Measurements from ENCODE around the gene LMF1. TPM values are rescaled to one million over a fixed set of nuclear protein-coding genes. Genes with fewer than 3 reads are reported as not detected.

LMF1 gene
- polyA plus RNA-seq, 1 donor from 2014 or later, result 16.2 TPM

DNA sequence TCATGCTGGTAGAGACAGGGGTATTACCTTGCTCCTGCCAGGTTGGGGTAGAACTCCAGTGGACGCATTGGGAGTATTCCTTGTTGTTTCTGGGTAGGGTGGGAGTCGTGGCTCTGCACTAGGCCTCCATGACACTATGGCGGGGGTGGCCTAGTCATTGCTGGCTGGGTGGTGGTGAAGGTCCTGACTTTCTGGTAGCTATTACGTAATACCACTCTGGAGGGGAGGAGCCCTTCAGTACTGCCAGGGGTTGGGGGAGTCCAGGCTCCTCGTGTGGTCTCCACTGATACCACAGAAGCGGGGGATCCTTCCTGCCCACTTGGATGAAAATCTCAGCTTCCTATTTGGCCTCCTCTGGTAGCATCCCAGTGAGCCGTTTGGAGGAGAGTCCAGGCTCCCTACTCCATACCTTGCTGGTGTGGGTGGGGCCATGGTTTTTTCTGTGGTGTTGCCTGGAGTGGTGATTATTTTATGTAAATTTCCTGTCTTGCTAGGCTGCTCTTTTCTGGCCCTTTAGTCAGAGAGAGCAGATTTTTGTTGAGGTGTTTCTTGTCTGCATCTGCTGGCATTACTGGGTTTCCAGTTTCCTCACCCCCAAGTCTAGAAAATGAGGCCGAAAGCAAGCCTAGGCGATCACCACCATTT lies 104.4 kb downstream of the LMF1 start:
- Histone ChIP-seq H3K9ac (ENCODE audit: low read length) (no peak overlapping the region), H3K9me3 (ENCODE audit: low read length) (no peaks in the 10 kb centered on the region), H3K9me2 (ENCODE audit: insufficient read depth, low read length) (no peaks in the 10 kb centered on the region), H3K79me2 (replicated peaks; ENCODE audit: insufficient read depth, low read length) (no peaks in the 10 kb centered on the region), H2AFZ (ENCODE audit: low read depth, low read length) (no peak overlapping the region), H3K4me2 (ENCODE audit: low read length) (no peak overlapping the region), H3K4me3 (ENCODE audit: low read length) (no peak overlapping the region), H4K20me1 (ENCODE audit: insufficient read depth) (no peaks in the 10 kb centered on the region), H3K27ac (ENCODE audit: low read length) (no peak overlapping the region), H3K27me3 (ENCODE audit: insufficient read depth, low read depth, low read length) (no peaks in the 10 kb centered on the region), H3K36me3 (ENCODE audit: insufficient read depth, low read length) (no peaks in the 10 kb centered on the region), H3F3A (ENCODE audit: insufficient read depth, low read length, poor library complexity, severe bottlenecking) (no peaks in the 10 kb centered on the region)
- TF ChIP-seq TAF1 (IDR thresholded peaks at IDR 0.05; ENCODE audit: low read depth) (no peak), POLR2AphosphoS5 (IDR thresholded peaks at IDR 0.05) (no peak), SMC3 (conservative IDR thresholded peaks at IDR 0.05; ENCODE audit: poor library complexity) (no peak), REST (IDR thresholded peaks at IDR 0.05; ENCODE audit: borderline replicate concordance) (no peak), EZH2 (IDR thresholded peaks at IDR 0.05; ENCODE audit: borderline replicate concordance, insufficient read depth, low read length, poor library complexity, severe bottlenecking) (no peak), RAD21 (conservative IDR thresholded peaks at IDR 0.05) (no peak), MXI1 (conservative IDR thresholded peaks at IDR 0.05; ENCODE audit: poor library complexity, severe bottlenecking) (no peak), EP300 (conservative IDR thresholded peaks at IDR 0.05; ENCODE audit: poor library complexity, severe bottlenecking) (no peak)
- TF ChIP-seq, protein P1, sequence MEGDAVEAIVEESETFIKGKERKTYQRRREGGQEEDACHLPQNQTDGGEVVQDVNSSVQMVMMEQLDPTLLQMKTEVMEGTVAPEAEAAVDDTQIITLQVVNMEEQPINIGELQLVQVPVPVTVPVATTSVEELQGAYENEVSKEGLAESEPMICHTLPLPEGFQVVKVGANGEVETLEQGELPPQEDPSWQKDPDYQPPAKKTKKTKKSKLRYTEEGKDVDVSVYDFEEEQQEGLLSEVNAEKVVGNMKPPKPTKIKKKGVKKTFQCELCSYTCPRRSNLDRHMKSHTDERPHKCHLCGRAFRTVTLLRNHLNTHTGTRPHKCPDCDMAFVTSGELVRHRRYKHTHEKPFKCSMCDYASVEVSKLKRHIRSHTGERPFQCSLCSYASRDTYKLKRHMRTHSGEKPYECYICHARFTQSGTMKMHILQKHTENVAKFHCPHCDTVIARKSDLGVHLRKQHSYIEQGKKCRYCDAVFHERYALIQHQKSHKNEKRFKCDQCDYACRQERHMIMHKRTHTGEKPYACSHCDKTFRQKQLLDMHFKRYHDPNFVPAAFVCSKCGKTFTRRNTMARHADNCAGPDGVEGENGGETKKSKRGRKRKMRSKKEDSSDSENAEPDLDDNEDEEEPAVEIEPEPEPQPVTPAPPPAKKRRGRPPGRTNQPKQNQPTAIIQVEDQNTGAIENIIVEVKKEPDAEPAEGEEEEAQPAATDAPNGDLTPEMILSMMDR (IDR thresholded peaks at IDR 0.05; ENCODE audit: poor library complexity, severe bottlenecking), result no peak

DNA sequence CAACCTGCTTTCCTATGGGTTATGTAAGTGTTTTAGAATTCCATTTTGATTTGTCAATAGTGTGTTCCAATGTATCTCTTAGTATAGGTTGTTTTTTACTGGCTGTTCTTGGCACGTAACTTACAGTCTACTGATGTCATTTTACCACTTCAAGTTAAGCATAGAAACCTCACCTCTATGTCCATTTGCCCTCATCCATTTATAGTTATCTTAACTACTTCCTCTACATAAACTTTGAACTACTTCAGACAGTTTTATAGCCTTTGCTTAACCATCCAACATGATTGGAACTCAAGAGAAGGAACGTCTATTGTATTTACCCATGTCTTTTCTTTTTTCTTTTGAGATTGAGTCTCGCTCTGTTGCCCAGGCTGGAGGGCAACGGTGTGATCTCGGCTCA lies 105.8 kb downstream of the LMF1 start:
- Histone ChIP-seq H3F3A (ENCODE audit: insufficient read depth, low read length, poor library complexity, severe bottlenecking) (no peaks in the 10 kb centered on the region), H3K9ac (ENCODE audit: low read length) (no peak overlapping the region), H3K9me3 (ENCODE audit: low read length) (no peaks in the 10 kb centered on the region), H3K4me3 (ENCODE audit: low read length) (no peak overlapping the region), H3K4me2 (ENCODE audit: low read length) (no peak overlapping the region), H3K79me2 (replicated peaks; ENCODE audit: insufficient read depth, low read length) (no peaks in the 10 kb centered on the region), H2AFZ (ENCODE audit: low read depth, low read length) (no peak overlapping the region), H3K9me2 (ENCODE audit: insufficient read depth, low read length) (no peaks in the 10 kb centered on the region), H3K27ac (ENCODE audit: low read length) (no peak overlapping the region), H3K27me3 (ENCODE audit: insufficient read depth, low read depth, low read length) (no peaks in the 10 kb centered on the region), H3K36me3 (ENCODE audit: insufficient read depth, low read length) (no peaks in the 10 kb centered on the region), H4K20me1 (ENCODE audit: insufficient read depth) (no peaks in the 10 kb centered on the region)
- TF ChIP-seq SMC3 (conservative IDR thresholded peaks at IDR 0.05; ENCODE audit: poor library complexity) (no peak), EZH2 (IDR thresholded peaks at IDR 0.05; ENCODE audit: borderline replicate concordance, insufficient read depth, low read length, poor library complexity, severe bottlenecking) (no peak), POLR2AphosphoS5 (IDR thresholded peaks at IDR 0.05) (no peak), EP300 (conservative IDR thresholded peaks at IDR 0.05; ENCODE audit: poor library complexity, severe bottlenecking) (no peak), REST (IDR thresholded peaks at IDR 0.05; ENCODE audit: borderline replicate concordance) (no peak), RAD21 (conservative IDR thresholded peaks at IDR 0.05) (no peak), MXI1 (conservative IDR thresholded peaks at IDR 0.05; ENCODE audit: poor library complexity, severe bottlenecking) (no peak), TAF1 (IDR thresholded peaks at IDR 0.05; ENCODE audit: low read depth) (no peak)
- TF ChIP-seq, protein P1 (IDR thresholded peaks at IDR 0.05; ENCODE audit: poor library complexity, severe bottlenecking), result no peak

All from neural cell (in vitro differentiated cells).